Brain microvascular endothelial cell (primary cell): ENCODE data around the gene PHACTR1.

Experiments
- DNase-seq: peaks from one replicate; pipeline ENCODE4 v3.0.0-alpha.2; 2020
- H3K27ac ChIP-seq: fragments of 250-450 bp; sonication (Bioruptor Pico); 2 replicates; pipeline ENCODE4 v1.5.1; 2020; ENCODE audit warnings: mild to moderate bottlenecking, moderate library complexity
- H3K27me3 ChIP-seq: fragments of 250-450 bp; sonication (Bioruptor Pico); replicated peaks from 2 replicates; pipeline ENCODE4 v1.5.1; 2020; ENCODE audit warnings: mild to moderate bottlenecking
- H3K36me3 ChIP-seq: fragments of 250-450 bp; sonication (Bioruptor Pico); replicated peaks from 2 replicates; pipeline ENCODE4 v1.5.1; 2020; ENCODE audit warnings: mild to moderate bottlenecking
- H3K4me3 ChIP-seq: 2 replicates; pipeline ENCODE4 v1.5.1; 2011; ENCODE audit warnings: low read depth, mild to moderate bottlenecking, control low read depth, low read length, moderate library complexity
- CTCF ChIP-seq: IDR thresholded peaks from 2 replicates; pipeline ENCODE4 v1.5.1; 2011; ENCODE audit warnings: low read depth, mild to moderate bottlenecking, moderate library complexity, low read length, control low read depth, inconsistent platforms; ENCODE audit errors: missing control alignments
- in situ Hi-C: cut with HindIII; loops from 2 replicates; pipeline ENCODE4 v1.10.0; 2017; ENCODE audit warnings: low sequenced_read_pairs, low pct_ligation_motif_present

PHACTR1 gene

GRCh38 chr6:13253272-13253671 is 536.7 kb downstream of the PHACTR1 start:
- no peaks in the 10 kb centered on the region for H3K36me3 ChIP-seq
- in situ Hi-C loops = no loop called here
- TF ChIP-seq CTCF = no peak
- no peak overlapping the region for H3K27ac ChIP-seq
- H3K4me3 ChIP-seq = no peak overlapping the region
- H3K27me3 ChIP-seq = no peaks in the 10 kb centered on the region
- DNase-seq = no peak

- TF ChIP-seq CTCF = no peak
- no peak for DNase-seq
- H3K27me3 ChIP-seq = no peaks in the 10 kb centered on the region
- H3K27ac ChIP-seq = no peak overlapping the region
- H3K4me3 ChIP-seq = no peak overlapping the region
- in situ Hi-C loops = no loop called here
- H3K36me3 ChIP-seq = no peaks in the 10 kb centered on the region
These were observed 539.9 kb downstream of the PHACTR1 start for GRCh38 chr6:13256266-13257001.

GRCh38 chr6:13259393-13259792 is 542.8 kb downstream of the PHACTR1 start:
- H3K36me3 ChIP-seq = no peaks in the 10 kb centered on the region
- TF ChIP-seq CTCF = no peak
- no peak for DNase-seq
- H3K27me3 ChIP-seq = no peaks in the 10 kb centered on the region
- H3K4me3 ChIP-seq = no peak overlapping the region
- no peak overlapping the region for H3K27ac ChIP-seq
- in situ Hi-C loops = no loop called here

GRCh38 chr6:13260101-13260598 is 543.6 kb downstream of the PHACTR1 start:
- no peak for DNase-seq
- Histone ChIP-seq H3K36me3 (no peaks in the 10 kb centered on the region), H3K27me3 (no peaks in the 10 kb centered on the region), H3K4me3 (no peak overlapping the region), H3K27ac (no peak overlapping the region)
- in situ Hi-C loops = no loop called here
- TF ChIP-seq CTCF = no peak

GRCh38 chr6:13260831-13261230 is 544.3 kb downstream of the PHACTR1 start:
- no peaks in the 10 kb centered on the region for H3K27me3 ChIP-seq
- TF ChIP-seq CTCF = no peak
- H3K27ac ChIP-seq = no peak overlapping the region
- in situ Hi-C loops = no loop called here
- H3K4me3 ChIP-seq = no peak overlapping the region
- H3K36me3 ChIP-seq = no peaks in the 10 kb centered on the region
- DNase-seq = no peak

- DNase-seq = no peak
- H3K4me3 ChIP-seq = no peak overlapping the region
- in situ Hi-C loops = no loop called here
- H3K27ac ChIP-seq = no peak overlapping the region
- no peak for TF ChIP-seq CTCF
- H3K36me3 ChIP-seq = no peaks in the 10 kb centered on the region
- H3K27me3 ChIP-seq = no peaks in the 10 kb centered on the region
These were observed 545.0 kb downstream of the PHACTR1 start for GRCh38 chr6:13261464-13261994.
